Ishikawa (cell line): Measurements from ENCODE around the gene KIF26B.
A peak's percentile ranks its signal among the peaks of the same experiment; 100 is the strongest.

Experiments
- CEBPB ChIP-seq: IDR thresholded peaks from 2 replicates; pipeline ENCODE4 v1.6.1; 2012
- CREB1 ChIP-seq: IDR thresholded peaks from 2 replicates; pipeline ENCODE4 v1.6.1; 2012; ENCODE audit warnings: low read depth
- EGR1 ChIP-seq: IDR thresholded peaks from 2 replicates; pipeline ENCODE4 v1.6.1; 2012
- EP300 ChIP-seq: IDR thresholded peaks from 2 replicates; pipeline ENCODE4 v1.6.1; 2012; ENCODE audit warnings: borderline replicate concordance
- FOXM1 ChIP-seq: IDR thresholded peaks from 2 replicates; pipeline ENCODE4 v1.6.1; 2012; ENCODE audit warnings: low read depth, borderline replicate concordance
- NFIC ChIP-seq: IDR thresholded peaks from 2 replicates; pipeline ENCODE4 v1.6.1; 2012
- RAD21 ChIP-seq: IDR thresholded peaks from 2 replicates; pipeline ENCODE4 v1.6.1; 2012; ENCODE audit warnings: low read depth
- REST ChIP-seq: IDR thresholded peaks from 2 replicates; pipeline ENCODE4 v1.6.1; 2012; ENCODE audit warnings: low read depth, mild to moderate bottlenecking
- TAF1 ChIP-seq: IDR thresholded peaks from 2 replicates; pipeline ENCODE4 v1.6.1; 2012; ENCODE audit warnings: low read depth, mild to moderate bottlenecking
- TCF12 ChIP-seq: IDR thresholded peaks from 2 replicates; pipeline ENCODE4 v1.6.1; 2012; ENCODE audit warnings: low read depth
- TEAD4 ChIP-seq: IDR thresholded peaks from 2 replicates; pipeline ENCODE4 v1.6.1; 2012
- YY1 ChIP-seq: IDR thresholded peaks from 2 replicates; pipeline ENCODE4 v1.6.1; 2012; ENCODE audit warnings: low read depth
- ZBTB7A ChIP-seq: IDR thresholded peaks from 2 replicates; pipeline ENCODE4 v1.6.1; 2012; ENCODE audit warnings: low read depth
- TF ChIP-seq, protein P1 (sequence below): IDR thresholded peaks from 2 replicates; pipeline ENCODE4 v1.6.1; 2012

GRCh38 chr1:245153552-245154428 lies 995 bp upstream of the KIF26B start:
- TF ChIP-seq CEBPB (no peak), YY1 (no peak), REST (no peak), ZBTB7A (peak; percentile 95), EP300 (no peak), TCF12 (no peak), RAD21 (no peak), CREB1 (no peak), TAF1 (no peak), TEAD4 (no peak), FOXM1 (no peak), NFIC (peak; percentile 13; the same call in 1 of the 2 replicates), EGR1 (no peak)
- TF ChIP-seq, protein P1, sequence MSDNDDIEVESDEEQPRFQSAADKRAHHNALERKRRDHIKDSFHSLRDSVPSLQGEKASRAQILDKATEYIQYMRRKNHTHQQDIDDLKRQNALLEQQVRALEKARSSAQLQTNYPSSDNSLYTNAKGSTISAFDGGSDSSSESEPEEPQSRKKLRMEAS = peak; percentile 95
